ENCODE measurements around the gene CALU.

CALU gene

DNA sequence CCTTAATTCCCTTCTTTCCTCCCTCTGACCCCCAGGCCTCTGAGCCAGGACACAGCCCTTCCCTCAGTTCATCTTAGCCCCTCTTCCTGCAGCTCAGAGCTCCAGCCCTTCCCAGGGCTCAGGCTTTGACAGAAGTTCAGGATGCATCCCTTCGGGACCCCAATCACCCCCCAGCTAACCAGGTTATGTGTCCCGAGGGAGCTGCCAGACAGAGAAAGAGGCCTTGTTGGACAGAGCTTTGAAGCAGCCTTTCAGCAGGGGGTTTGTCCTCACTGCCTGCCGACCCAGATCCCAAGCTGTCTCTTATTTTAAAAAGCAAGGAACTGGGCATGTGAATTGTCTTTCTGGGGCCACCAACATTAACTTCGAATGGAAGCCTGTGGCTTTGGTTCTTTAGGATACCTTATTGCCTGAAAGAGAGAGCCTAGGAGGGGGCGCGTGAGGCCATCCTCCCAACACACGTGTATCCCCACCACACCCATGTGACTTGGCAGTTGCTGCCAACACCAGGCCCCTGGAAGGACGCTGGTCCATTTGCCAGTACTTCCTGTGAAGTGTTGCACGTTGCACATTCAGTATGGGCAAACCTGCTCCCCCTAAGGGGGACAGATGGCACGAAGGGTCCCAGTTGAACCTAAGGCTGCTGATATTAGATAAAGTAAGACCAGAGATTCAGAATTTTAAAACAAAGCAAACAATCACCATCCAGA lies 53.5 kb downstream of the CALU start:
- Histone ChIP-seq H3K23ac (ENCODE audit: low read length in 2 of 2) (no peak overlapping the region), H3K4me3 (ENCODE audit: insufficient read depth in 1 of 2, low read depth in 1 of 2, low read length in 2 of 2) (peak overlapping the region in 1 of 2 experiments; percentile 90), H2BK12ac (ENCODE audit: low read length in 2 of 2) (peak overlapping the region in 1 of 2 experiments; percentile 54), H4K91ac (ENCODE audit: low read length) (no peak overlapping the region), H2BK15ac (ENCODE audit: low read depth, poor library complexity, severe bottlenecking) (no peak overlapping the region), H2BK120ac (ENCODE audit: low read depth, low read length) (no peak overlapping the region), H2AK5ac (ENCODE audit: low read length, severe bottlenecking) (no peak overlapping the region), H2AFZ (ENCODE audit: low read depth, low read length) (no peak overlapping the region), H3K18ac (ENCODE audit: low read depth in 1 of 2, low read length in 2 of 2) (no peak overlapping the region), H4K8ac (ENCODE audit: low read length) (no peak overlapping the region), H3K9ac (ENCODE audit: low read length) (peak overlapping the region; percentile 57), H3K4me1 (ENCODE audit: control insufficient read depth, insufficient read depth, low read depth, low read length) (peaks cover 9% of the 10 kb centered on the region), H3K4me2 (ENCODE audit: low read length, poor library complexity, severe bottlenecking) (no peak overlapping the region), H3K9me3 (ENCODE audit: control insufficient read depth, low read length) (no peaks in the 10 kb centered on the region), H3K4ac (ENCODE audit: low read depth in 1 of 2, low read length in 2 of 2) (no peak overlapping the region), H2BK5ac (ENCODE audit: low read depth, low read length, poor library complexity, severe bottlenecking) (no peak overlapping the region), H3K14ac (ENCODE audit: low read length in 2 of 2) (no peak overlapping the region), H3K79me1 (replicated peaks; ENCODE audit: low read length, poor library complexity, severe bottlenecking) (no peaks in the 10 kb centered on the region), H3K27me3 (ENCODE audit: control insufficient read depth in 1 of 2, insufficient read depth in 1 of 2, low read length in 2 of 2) (peaks cover 0 to 15% of the 10 kb centered on the region in 2 experiments), H3K36me3 (ENCODE audit: control insufficient read depth in 1 of 2, insufficient read depth in 2 of 2, low read depth in 1 of 2, low read length in 2 of 2) (peaks cover 2 to 32% of the 10 kb centered on the region in 2 experiments), H3K27ac (ENCODE audit: low read length, poor library complexity, severe bottlenecking) (no peak overlapping the region)
- 80% methylated on average over 10 of the region's 10 CpGs for WGBS
- no peak for DNase-seq

DNA sequence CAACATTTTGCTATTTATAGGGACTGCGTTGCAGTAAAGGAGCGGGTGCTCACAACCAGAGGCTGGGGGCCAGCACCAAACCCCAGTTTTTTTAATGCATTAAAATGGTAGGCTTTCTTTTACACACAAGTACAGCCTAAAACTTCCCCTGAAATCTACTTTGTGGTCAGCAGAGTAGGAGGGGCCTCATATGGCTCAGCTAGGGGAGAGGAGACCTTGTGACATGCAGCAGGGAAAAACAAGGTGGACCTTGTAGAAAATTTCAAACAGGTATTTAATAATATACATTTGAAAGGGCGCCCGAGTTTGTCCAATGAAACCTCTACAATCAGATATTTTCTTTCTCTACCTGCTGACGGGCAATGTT lies 54.0 kb downstream of the CALU start:
- no peak for DNase-seq
- H4K8ac ChIP-seq (ENCODE audit: low read length), result no peak overlapping the region
- H3K9me3 ChIP-seq (ENCODE audit: control insufficient read depth, low read length), result no peaks in the 10 kb centered on the region
- H2BK15ac ChIP-seq (ENCODE audit: low read depth, poor library complexity, severe bottlenecking), result no peak overlapping the region
- no peak overlapping the region for H3K18ac ChIP-seq (ENCODE audit: low read depth in 1 of 2, low read length in 2 of 2)
- H3K14ac ChIP-seq (ENCODE audit: low read length in 2 of 2), result no peak overlapping the region
- H2AK5ac ChIP-seq (ENCODE audit: low read length, severe bottlenecking), result no peak overlapping the region
- H3K27me3 ChIP-seq (ENCODE audit: control insufficient read depth in 1 of 2, insufficient read depth in 1 of 2, low read length in 2 of 2), result peaks cover 0 to 15% of the 10 kb centered on the region in 2 experiments
- H3K79me1 ChIP-seq (replicated peaks; ENCODE audit: low read length, poor library complexity, severe bottlenecking), result no peaks in the 10 kb centered on the region
- peak overlapping the region; percentile 57 for H3K9ac ChIP-seq (ENCODE audit: low read length)
- H2BK5ac ChIP-seq (ENCODE audit: low read depth, low read length, poor library complexity, severe bottlenecking), result no peak overlapping the region
- peaks cover 2 to 33% of the 10 kb centered on the region in 2 experiments for H3K36me3 ChIP-seq (ENCODE audit: control insufficient read depth in 1 of 2, insufficient read depth in 2 of 2, low read depth in 1 of 2, low read length in 2 of 2)
- 88% methylated on average over 3 of the region's 5 CpGs for WGBS
- H3K4me2 ChIP-seq (ENCODE audit: low read length, poor library complexity, severe bottlenecking), result no peak overlapping the region
- H4K91ac ChIP-seq (ENCODE audit: low read length), result no peak overlapping the region
- no peak overlapping the region for H2BK12ac ChIP-seq (ENCODE audit: low read length in 2 of 2)
- H3K27ac ChIP-seq (ENCODE audit: low read length, poor library complexity, severe bottlenecking), result no peak overlapping the region
- H3K4me1 ChIP-seq (ENCODE audit: control insufficient read depth, insufficient read depth, low read depth, low read length), result peaks cover 9% of the 10 kb centered on the region
- no peak overlapping the region for H2AFZ ChIP-seq (ENCODE audit: low read depth, low read length)
- H3K23ac ChIP-seq (ENCODE audit: low read length in 2 of 2), result no peak overlapping the region
- no peak overlapping the region for H2BK120ac ChIP-seq (ENCODE audit: low read depth, low read length)
- H3K4ac ChIP-seq (ENCODE audit: low read depth in 1 of 2, low read length in 2 of 2), result no peak overlapping the region
- H3K4me3 ChIP-seq (ENCODE audit: insufficient read depth in 1 of 2, low read depth in 1 of 2, low read length in 2 of 2), result peak overlapping the region in 1 of 2 experiments; percentile 90

GRCh38 chr7:128794020-128794419 lies 54.9 kb downstream of the CALU start:
- Histone ChIP-seq H2BK12ac (ENCODE audit: low read length in 2 of 2) (no peak overlapping the region), H3K4me3 (ENCODE audit: insufficient read depth in 1 of 2, low read depth in 1 of 2, low read length in 2 of 2) (no peak overlapping the region), H3K23ac (ENCODE audit: low read length in 2 of 2) (no peak overlapping the region), H3K27ac (ENCODE audit: low read length, poor library complexity, severe bottlenecking) (no peak overlapping the region), H4K8ac (ENCODE audit: low read length) (no peak overlapping the region), H2BK15ac (ENCODE audit: low read depth, poor library complexity, severe bottlenecking) (no peak overlapping the region), H4K91ac (ENCODE audit: low read length) (no peak overlapping the region), H2AFZ (ENCODE audit: low read depth, low read length) (no peak overlapping the region), H3K79me1 (replicated peaks; ENCODE audit: low read length, poor library complexity, severe bottlenecking) (no peaks in the 10 kb centered on the region), H3K36me3 (ENCODE audit: control insufficient read depth in 1 of 2, insufficient read depth in 2 of 2, low read depth in 1 of 2, low read length in 2 of 2) (peaks cover 2 to 39% of the 10 kb centered on the region in 2 experiments), H3K4ac (ENCODE audit: low read depth in 1 of 2, low read length in 2 of 2) (no peak overlapping the region), H3K27me3 (ENCODE audit: control insufficient read depth in 1 of 2, insufficient read depth in 1 of 2, low read length in 2 of 2) (peaks cover 0 to 8% of the 10 kb centered on the region in 2 experiments), H3K9me3 (ENCODE audit: control insufficient read depth, low read length) (no peaks in the 10 kb centered on the region), H2BK120ac (ENCODE audit: low read depth, low read length) (no peak overlapping the region), H2AK5ac (ENCODE audit: low read length, severe bottlenecking) (no peak overlapping the region), H3K18ac (ENCODE audit: low read depth in 1 of 2, low read length in 2 of 2) (no peak overlapping the region), H3K4me2 (ENCODE audit: low read length, poor library complexity, severe bottlenecking) (no peak overlapping the region), H3K4me1 (ENCODE audit: control insufficient read depth, insufficient read depth, low read depth, low read length) (peaks cover 9% of the 10 kb centered on the region), H3K14ac (ENCODE audit: low read length in 2 of 2) (no peak overlapping the region), H2BK5ac (ENCODE audit: low read depth, low read length, poor library complexity, severe bottlenecking) (no peak overlapping the region), H3K9ac (ENCODE audit: low read length) (no peak overlapping the region)
- DNase-seq, result no peak
- 74% methylated on average over 3 of the region's 3 CpGs for WGBS

DNA sequence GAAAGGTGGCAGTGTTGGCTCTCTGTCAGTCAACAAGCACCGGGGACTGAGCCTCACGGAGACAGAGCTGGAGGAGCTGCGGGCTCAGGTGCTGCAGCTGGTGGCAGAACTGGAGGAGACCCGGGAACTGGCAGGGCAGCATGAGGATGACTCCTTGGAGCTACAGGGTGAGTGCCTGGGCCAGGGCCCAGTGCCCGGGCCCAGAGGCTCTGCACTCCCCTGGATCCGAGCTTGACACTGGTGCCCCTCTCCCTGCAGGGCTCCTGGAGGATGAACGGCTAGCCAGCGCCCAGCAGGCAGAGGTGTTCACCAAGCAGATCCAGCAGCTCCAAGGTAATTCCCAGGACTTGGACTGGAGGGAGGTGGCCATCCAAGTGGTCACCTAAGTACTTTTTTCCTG lies 55.3 kb downstream of the CALU start:
- no peaks in the 10 kb centered on the region for H3K9me3 ChIP-seq (ENCODE audit: control insufficient read depth, low read length)
- no peak overlapping the region for H3K4me2 ChIP-seq (ENCODE audit: low read length, poor library complexity, severe bottlenecking)
- no peak overlapping the region for H3K14ac ChIP-seq (ENCODE audit: low read length in 2 of 2)
- H3K9ac ChIP-seq (ENCODE audit: low read length), result no peak overlapping the region
- H4K91ac ChIP-seq (ENCODE audit: low read length), result no peak overlapping the region
- H3K27me3 ChIP-seq (ENCODE audit: control insufficient read depth in 1 of 2, insufficient read depth in 1 of 2, low read length in 2 of 2), result peaks cover 0 to 5% of the 10 kb centered on the region in 2 experiments
- H2BK12ac ChIP-seq (ENCODE audit: low read length in 2 of 2), result no peak overlapping the region
- H3K4ac ChIP-seq (ENCODE audit: low read depth in 1 of 2, low read length in 2 of 2), result no peak overlapping the region
- no peak overlapping the region for H3K23ac ChIP-seq (ENCODE audit: low read length in 2 of 2)
- H2AFZ ChIP-seq (ENCODE audit: low read depth, low read length), result no peak overlapping the region
- WGBS, result 98% methylated on average over 8 of the region's 8 CpGs
- no peak overlapping the region for H2BK120ac ChIP-seq (ENCODE audit: low read depth, low read length)
- no peak overlapping the region for H3K4me3 ChIP-seq (ENCODE audit: insufficient read depth in 1 of 2, low read depth in 1 of 2, low read length in 2 of 2)
- peaks cover 2 to 43% of the 10 kb centered on the region in 2 experiments for H3K36me3 ChIP-seq (ENCODE audit: control insufficient read depth in 1 of 2, insufficient read depth in 2 of 2, low read depth in 1 of 2, low read length in 2 of 2)
- no peak overlapping the region for H2BK15ac ChIP-seq (ENCODE audit: low read depth, poor library complexity, severe bottlenecking)
- no peaks in the 10 kb centered on the region for H3K79me1 ChIP-seq (replicated peaks; ENCODE audit: low read length, poor library complexity, severe bottlenecking)
- H3K18ac ChIP-seq (ENCODE audit: low read depth in 1 of 2, low read length in 2 of 2), result no peak overlapping the region
- H3K27ac ChIP-seq (ENCODE audit: low read length, poor library complexity, severe bottlenecking), result no peak overlapping the region
- DNase-seq, result no peak
- no peak overlapping the region for H2BK5ac ChIP-seq (ENCODE audit: low read depth, low read length, poor library complexity, severe bottlenecking)
- no peak overlapping the region for H2AK5ac ChIP-seq (ENCODE audit: low read length, severe bottlenecking)
- H4K8ac ChIP-seq (ENCODE audit: low read length), result no peak overlapping the region
- H3K4me1 ChIP-seq (ENCODE audit: control insufficient read depth, insufficient read depth, low read depth, low read length), result peaks cover 9% of the 10 kb centered on the region

Data from mesenchymal stem cell (in vitro differentiated cells and primary cell).